Activated gamma-delta T cell treated with Interleukin-2 at 50 U/mL for 16 hours (primary cell): ENCODE results near the gene KHK.

Source experiments
- DNase-seq: peaks from one replicate; pipeline ENCODE4 v3.0.0-alpha.2; 2020

KHK gene

DNA sequence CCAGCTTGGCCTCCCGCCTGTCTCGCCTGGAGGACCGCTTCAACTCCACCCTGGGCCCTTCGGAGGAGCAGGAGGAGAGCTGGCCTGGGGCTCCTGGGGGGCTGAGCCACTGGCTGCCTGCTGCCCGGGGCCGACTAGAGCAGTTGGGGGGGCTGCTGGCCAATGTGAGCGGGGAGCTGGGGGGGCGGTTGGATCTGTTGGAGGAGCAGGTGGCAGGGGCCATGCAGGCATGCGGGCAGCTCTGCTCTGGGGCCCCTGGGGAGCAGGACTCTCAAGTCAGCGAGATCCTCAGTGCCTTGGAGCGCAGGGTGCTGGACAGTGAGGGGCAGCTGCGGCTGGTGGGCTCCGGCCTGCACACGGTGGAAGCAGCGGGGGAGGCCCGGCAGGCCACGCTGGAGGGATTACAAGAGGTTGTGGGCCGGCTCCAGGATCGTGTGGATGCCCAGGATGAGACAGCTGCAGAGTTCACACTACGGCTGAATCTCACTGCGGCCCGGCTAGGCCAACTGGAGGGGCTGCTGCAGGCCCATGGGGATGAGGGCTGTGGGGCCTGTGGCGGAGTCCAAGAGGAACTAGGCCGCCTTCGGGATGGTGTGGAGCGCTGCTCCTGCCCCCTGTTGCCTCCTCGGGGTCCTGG, 3.7 kb upstream of the KHK start:
- no peak for DNase-seq

DNA sequence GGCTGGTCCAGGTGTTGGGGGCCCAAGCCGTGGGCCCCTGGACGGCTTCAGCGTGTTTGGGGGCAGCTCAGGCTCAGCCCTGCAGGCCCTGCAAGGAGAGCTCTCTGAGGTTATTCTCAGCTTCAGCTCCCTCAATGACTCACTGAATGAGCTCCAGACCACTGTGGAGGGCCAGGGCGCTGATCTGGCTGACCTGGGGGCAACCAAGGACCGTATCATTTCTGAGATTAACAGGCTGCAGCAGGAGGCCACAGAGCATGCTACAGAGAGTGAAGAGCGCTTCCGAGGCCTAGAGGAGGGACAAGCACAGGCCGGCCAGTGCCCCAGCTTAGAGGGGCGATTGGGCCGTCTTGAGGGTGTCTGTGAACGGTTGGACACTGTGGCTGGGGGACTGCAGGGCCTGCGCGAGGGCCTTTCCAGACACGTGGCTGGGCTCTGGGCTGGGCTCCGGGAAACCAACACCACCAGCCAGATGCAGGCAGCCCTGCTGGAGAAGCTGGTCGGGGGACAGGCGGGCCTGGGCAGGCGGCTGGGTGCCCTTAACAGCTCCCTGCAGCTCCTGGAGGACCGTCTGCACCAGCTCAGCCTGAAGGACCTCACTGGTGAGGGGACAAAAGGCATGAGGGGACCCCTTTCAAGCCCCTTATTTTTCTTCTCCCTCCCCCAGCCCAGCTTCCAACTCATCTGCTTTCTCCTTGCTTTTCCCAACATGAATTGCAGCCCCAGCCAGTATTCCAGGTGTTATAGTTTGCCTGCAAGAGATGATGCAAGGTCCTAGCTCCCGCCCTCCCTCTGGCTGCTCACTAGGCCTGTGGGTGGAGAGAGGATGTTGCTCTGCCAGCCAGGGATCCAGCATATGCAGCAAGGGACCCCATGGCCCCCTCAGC, 2.9 kb upstream of the KHK start:
- DNase-seq, result no peak

DNA sequence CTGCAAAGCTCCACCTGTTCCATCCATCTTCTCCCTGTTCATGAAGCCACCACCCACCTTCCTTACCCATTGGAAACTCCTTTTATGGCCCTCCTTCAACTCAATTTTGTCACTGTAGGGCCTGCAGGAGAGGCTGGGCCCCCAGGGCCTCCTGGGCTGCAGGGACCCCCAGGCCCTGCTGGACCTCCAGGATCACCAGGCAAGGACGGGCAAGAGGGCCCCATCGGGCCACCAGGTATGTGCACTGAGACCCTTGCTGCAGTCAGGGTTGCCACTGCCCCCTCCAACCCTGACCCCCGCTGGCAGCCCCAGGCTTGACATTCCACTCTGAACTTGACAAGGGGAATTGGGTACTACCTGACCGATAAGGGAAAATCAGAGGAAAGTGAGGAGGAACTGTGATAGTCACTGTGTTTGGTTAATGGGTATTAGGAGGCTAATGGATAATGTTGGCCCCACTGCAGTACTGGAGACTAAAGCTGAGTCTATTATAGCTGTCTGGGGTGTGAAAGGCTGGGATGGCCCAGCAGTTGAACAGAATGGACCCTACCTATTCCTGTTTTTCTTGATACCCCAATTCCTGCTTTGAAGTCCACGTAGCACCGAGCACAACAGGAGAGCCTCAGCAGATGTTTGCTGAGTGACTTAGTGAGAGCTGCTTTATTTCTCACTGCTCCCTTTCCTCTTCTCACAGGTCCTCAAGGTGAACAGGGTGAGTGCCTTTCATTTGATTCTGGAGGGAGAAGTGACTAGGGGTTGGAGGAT, 2.1 kb upstream of the KHK start:
- no peak for DNase-seq

DNA sequence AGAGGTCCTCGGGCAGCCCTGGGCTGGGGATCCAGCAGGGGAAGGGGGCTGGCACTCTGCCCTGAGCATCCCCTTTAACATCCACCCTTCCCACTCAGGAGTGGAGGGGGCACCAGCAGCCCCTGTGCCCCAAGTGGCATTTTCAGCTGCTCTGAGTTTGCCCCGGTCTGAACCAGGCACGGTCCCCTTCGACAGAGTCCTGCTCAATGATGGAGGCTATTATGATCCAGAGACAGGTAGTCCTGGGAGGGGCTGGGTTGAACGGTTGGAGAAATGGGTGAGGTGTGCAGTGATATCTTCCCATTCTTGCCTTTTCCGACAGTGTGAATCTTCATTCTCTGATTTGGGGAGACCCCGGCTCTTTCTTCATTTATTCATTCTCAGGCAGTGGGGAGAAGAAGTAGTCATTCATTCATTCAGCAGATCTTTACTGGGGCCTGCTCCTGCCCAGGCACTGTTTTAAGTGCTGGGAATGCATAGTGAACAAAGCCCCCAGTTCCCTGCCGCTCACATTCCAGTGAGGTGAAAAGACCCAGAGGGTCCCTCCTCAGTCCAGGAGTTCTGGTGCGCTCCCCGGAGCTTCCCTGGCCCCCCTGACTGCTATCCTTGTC, 1.4 kb upstream of the KHK start:
- DNase-seq, result no peak

DNA sequence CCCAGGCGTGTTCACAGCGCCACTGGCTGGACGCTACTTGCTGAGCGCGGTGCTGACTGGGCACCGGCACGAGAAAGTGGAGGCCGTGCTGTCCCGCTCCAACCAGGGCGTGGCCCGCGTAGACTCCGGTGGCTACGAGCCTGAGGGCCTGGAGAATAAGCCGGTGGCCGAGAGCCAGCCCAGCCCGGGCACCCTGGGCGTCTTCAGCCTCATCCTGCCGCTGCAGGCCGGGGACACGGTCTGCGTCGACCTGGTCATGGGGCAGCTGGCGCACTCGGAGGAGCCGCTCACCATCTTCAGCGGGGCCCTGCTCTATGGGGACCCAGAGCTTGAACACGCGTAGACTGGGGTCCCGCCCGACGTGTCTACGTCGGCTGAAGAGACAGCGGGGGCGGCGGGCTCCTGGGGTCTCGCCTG, 891 bp upstream of the KHK start:
- peak; percentile 20 for DNase-seq

DNA sequence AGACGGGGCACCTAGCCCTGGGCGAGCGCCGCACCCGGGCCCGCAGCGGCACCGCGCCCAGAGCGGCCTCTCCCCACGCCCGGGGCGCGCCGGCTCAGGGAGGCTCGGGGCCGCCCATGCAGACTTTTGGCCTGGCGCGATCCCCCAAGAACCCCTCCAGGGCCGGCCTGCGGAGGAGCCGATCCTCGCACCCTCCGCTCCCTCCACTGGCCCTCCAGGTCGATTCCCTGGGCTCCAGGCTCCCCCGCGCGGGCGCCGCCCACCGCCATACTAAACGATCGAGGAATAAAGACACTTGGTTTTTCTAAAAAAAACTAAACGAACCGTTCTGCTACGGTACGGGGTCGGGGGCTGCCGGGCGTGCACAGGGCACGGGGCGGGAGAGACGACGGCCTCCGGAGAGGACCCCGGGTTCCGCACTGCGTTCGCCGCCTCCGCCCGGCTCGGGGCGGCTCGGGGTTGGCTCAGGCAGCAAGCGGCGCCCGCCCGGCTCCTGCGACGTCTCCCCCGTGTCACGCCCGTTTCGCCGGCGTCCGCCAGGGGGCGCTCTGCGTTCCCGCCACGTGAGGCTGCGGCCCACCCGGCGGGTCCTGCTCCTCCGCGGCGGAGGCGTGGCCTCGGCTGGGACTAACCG, 365 bp upstream of the KHK start:
- DNase-seq, result peak; percentile 98

DNA sequence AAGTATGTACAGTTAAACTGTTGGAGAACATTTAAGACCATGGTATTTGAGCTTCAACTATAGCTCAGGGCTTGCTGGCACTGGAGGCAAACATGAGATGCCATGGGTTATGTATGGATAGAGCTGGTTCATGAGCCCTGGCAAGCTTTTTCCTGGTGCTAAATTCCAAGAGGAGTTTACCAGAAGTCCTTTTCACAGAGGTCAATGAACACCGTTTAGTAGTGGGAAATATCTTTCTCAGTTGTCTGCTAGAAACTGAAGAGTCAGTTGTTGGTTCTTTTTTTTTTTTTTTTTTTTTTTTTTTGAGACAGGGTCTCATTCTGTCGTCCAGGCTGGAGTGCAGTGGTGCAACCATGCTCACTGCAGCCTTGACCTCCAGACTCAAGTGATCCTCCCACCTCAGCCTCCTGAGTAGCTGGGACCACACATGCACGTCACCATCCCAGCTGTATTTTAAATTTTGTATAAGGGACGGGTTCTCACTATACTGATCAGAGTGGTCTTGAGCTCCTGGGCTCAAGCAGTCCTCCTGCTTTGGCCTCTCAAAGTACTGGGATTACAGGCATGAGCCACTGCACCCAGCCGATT, 1.3 kb downstream of the KHK start:
- no peak for DNase-seq

DNA sequence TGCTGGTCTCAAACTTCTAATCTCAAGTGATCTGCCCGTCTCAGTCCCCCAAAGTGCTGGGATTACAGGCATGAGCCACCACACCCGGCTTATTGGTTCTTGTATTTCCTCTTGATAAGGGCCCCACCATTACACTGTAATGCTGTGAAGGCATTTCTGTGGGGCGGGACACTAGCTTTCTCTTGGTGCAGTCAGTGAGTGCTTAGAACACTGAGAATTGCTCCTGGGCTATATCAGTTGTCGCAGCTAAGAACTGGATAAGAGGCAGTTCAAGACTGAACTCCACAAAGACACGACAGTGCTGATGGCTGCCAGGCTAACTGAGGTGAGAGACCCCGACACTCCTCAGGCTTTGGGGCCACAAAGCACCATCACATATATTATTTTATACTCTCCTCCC, 2.1 kb downstream of the KHK start:
- DNase-seq, result no peak

DNA sequence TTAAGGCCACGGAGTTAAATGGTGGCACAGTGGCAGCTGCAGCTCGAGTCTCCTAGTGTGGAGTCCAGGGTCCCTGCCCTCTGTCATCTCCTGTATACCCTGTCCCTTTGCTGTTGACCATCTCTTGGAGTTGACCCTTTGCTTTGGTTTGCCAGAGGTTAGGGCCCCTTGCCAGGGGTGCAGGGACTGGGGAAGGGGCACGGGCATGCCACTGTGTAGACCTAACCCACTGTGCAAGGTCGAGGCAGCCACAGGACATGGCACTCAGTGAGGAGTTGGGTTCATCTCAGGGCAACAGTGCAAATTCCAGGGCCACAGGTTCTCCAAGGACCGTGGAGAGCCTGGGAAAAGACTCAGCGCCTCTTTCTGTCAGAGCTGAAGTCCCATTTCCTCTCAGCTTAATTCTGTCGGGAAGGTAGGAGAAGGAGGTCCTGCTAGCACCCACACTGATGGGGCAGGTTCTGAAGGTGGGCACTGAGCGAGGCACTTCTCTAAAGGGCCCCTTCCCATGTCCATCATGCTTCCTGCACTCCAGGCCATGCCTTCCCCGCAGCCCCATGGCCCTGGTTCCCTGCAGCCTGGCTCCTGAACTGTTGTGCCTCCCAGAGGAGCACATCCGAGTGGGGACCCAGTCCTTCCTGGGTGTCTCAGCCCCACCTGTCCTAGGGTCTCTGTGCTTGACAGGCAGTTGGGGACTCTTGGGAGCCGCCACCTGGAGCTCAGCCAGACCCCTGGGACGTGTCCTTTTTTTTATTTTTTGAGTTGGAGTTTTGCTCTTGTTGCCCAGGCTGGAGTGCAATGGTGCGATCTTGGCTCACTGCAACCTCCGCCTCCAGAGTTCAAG, 2.8 kb downstream of the KHK start:
- no peak for DNase-seq

DNA sequence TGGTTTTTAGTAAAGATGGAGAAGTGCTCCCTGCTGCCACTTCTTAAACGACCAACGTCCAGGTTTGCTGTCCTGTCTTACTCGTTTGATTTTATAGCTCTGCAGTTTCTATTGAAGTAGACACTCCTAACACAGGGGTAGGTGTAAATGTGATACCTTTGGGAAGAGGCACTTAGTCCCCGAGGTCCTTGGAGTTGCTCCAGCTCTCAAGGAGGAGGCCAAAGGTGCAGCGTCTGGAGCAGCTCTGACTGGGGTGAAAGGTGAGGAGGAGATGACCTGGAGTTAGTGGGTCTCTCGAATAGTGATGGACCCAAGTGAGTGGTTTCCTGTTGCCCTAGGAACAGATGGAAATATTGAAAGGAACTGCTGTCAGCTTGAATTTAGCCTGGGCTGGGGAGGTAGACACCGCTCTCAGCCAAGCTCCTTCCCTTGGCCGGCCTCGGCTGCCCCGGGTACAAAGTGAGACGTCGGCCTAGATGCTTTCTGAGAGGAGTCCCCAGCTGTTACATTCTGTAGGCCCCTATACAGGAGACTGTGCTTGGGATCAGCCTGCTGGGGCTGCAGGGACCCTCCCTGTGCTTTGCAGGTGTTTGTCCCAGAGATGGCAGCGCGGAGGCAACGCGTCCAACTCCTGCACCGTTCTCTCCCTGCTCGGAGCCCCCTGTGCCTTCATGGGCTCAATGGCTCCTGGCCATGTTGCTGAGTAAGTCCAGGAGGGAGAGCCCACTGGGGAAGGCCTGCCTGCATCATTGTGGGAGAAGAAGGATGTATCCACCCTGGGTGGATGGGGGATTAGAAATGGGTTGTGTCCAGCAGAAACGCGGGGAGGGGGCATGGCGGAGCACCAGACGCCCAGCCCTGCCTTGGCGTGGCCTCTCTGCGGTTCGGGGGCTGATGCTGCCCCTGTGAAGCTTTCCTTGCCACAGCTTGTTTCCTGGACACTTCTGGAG, 5.4 kb downstream of the KHK start:
- no peak for DNase-seq

DNA sequence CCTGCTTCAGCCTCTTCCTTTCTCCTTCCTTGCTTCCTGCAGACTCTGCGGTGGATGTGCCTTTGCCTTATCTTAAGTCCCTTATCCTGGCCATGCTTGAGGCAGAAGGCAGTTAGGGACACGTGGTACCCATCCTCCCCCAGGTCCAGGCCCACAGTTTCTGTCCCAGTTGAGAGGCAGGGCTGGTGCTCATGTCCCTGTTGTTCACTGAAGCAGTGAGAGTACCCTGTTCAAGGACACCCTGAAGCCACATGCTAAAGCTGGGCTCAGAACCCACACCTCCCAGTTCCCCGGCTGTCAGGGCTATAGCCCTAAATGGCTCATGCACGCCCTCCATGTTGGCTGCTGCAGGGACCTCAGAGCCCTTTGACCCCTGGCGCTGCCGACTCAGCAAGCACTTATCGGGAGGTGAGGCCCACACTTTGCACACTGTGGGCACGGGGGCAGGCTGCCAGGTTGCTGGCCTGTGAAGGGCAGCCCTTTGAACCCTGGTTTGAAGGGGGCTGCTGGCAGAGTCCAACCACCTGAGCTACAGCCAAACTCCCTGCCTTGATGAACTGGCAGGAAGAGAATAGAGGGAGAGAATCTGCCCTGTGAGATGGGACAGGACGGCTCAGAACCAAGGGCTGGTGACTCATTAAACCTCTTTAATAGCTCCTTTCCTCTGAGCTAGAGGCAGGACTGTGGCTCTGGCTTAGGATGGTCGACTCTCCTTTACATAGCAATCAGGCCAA, 6.3 kb downstream of the KHK start:
- no peak for DNase-seq

DNA sequence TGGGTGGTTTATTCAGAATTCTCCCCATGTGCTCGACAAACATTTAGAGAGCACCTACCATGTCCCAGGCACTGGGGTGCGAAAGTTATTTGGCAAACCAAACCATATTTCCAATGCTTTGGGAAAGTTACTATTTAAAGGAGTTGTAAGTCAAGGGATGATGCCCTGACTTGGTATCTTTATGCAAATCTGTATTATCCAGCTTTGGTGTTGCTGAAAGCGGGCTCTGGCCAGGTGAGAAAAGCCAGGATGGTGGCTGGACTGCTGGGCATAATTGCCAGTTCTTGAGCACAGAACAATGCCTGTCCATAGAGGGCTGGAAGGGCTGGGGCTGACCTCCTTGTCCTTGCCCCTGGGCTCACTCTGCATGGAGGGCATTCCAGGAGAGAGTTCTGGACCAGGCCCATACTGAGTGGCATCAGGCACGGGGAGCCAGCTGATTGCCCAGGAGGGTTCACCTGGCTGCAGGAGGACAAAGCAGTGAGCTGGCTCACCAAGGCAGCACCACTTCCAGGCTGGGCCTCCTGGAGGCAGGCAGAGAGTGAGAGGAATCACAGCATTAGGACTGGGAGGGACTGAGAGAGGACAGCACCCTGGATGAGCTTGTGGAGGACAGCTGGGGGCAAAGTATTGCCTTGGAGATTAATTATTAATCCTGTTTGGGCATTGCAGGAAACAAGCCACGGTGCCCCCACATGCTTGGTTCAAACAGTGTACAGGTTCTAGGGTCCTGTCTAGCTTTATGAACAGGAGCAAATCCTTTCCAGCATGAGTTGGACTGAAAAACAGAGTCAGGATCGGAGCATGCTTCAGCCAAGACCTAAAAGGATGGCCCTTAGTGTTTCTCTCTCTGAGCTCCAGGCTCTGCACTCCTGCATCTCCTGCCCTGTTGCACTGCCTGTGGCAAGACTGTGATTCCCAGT, 7.1 kb downstream of the KHK start:
- DNase-seq, result no peak

DNA sequence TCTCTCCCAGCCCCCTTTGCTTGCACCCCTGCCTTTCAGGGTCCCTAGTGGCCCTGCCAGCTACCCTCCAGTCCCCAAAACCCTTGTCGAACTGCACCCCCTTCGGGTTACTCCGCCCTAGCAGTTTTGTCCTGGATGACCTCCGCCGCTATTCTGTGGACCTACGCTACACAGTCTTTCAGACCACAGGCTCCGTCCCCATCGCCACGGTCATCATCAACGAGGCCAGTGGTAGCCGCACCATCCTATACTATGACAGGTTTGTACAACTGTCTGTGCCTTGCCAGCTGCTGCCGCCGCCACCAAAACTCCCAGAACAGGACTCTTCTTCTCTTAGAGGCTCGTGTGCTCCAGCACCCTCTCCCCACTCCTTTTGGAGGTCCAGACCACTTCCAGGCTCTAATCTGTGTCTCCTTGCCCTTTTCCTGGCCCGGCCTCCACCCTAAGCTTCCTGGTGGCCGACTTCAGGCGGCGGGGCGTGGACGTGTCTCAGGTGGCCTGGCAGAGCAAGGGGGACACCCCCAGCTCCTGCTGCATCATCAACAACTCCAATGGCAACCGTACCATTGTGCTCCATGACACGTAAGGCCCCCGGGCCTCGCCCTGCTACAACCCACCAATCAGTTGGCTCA, 7.9 kb downstream of the KHK start:
- no peak for DNase-seq

DNA sequence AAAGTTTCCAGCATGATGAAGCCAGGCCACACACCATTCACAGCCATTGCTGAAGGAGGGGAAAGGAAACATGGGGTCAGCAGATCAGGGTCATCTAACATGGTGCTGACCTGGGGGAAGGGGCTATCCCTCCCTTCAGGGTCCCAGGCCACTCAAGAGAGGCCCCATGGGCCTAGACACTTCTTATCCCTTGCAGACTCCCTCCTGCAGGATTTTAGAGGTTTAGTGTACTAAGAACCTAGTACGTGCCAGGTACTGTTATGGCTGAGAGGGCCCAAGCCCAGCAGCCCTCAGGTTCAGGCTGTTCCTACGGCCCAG, 8.8 kb downstream of the KHK start:
- DNase-seq, result no peak

DNA sequence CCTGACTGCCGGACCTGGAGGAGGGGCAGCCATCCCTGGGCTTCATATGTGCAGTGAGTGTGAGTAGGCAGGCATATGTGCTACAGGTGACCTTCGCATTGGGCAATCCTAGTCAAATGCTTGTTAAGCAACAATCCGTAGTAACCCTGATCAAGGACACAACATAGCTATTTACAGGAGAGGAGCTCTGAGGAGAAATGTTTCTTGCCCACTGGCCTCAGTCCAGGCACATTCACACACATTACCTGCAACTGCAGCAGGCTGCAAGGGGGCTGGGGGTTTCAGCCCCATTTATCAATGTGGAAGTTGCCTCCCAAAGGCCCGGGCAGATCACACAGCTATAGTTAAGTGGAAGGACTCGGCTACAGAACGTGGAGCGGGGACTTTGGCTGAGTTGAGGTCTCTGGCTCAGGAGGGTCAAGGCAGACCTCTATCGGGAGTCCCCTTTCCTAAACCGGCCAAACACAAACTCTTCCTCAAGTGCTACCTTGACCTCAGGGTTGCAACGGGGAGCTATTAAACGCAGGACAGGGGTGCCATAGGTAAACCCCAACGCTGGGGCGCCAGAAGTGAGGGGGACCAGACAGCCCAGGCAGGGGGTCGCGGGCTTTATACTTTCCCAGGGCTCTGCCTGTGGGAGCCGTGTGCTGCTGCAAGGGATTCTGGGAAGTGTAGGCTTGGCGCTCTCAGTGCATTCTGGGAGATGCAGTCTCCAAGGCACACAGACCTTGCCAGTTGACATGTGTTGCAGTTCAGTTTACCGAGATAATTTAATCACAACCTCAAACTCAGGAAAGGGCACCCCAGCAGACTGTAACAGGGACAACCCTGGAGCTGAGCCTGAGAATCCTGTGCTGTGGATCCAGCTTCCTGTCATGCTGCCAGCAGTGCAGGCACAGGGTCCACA, 9.4 kb downstream of the KHK start:
- no peak for DNase-seq

DNA sequence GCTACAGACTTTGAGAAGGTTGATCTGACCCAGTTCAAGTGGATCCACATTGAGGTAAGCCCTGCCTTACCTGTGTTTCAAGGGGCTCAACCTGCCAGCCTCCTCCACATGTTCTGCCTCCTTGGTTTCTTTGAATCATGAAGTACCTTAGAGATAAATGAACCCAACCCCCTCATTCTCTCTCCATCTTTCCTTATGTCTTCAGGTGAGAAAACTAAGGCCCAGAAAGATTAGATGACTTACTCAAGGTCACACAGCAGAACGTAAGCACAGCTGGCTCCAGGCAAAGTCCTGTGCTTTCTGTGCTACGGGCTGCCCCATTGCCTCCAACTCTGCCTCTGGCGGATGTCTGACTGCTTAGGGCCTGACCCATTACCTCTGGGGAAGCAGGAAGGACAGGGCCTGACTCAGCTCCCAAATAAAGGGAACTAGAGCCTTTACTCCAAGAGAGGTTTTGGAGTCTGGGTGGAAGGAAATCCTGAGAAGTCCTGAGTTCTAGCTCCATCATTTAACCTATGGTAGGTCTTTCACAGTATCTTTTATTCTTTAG, 10.3 kb downstream of the KHK start:
- DNase-seq, result no peak

DNA sequence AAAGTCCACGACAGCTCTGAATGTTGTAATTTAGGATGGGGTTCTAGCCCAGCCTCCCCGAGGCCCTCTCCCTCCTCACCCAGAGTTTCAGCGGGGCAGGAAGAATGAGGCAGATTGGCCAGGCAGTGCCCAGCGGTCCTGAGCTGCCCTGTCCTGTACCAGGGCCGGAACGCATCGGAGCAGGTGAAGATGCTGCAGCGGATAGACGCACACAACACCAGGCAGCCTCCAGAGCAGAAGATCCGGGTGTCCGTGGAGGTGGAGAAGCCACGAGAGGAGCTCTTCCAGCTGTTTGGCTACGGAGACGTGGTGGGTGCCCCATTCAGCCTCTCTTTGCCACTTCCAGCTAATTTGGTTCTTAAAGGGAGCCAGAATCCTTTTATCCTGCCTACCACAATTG, 10.8 kb downstream of the KHK start:
- DNase-seq, result no peak
